ENCODE measurements around the gene SETD2.
"Not testable (repeated sequence)": the region's sequence is repeated elsewhere in the genome, so short reads cannot be mapped to it uniquely, and the experiment has no call there.

The SETD2 gene

GRCh38 chr3:47042231-47042791, 121.6 kb downstream of the SETD2 start:
- Histone ChIP-seq H3K9ac (no peak overlapping the region), H3K4me2 (no peak overlapping the region), H3K27me3 (ENCODE audit: insufficient read depth, low read depth) (no peaks in the 10 kb centered on the region), H3K4me3 (IDR thresholded peaks at IDR 0.05; ENCODE audit: insufficient read depth, low read depth, low read length) (no peak overlapping the region), H3K4me1 (ENCODE audit: low read depth, poor library complexity, severe bottlenecking) (peaks cover 11% of the 10 kb centered on the region), H3K27ac (no peak overlapping the region), H2AFZ (ENCODE audit: low read depth) (no peak overlapping the region), H3K36me3 (ENCODE audit: insufficient read depth) (no peaks in the 10 kb centered on the region), H3K79me2 (ENCODE audit: insufficient read depth, low read depth) (no peaks in the 10 kb centered on the region; the same call in 1 of the 2 replicates), H4K20me1 (ENCODE audit: insufficient read depth) (no peaks in the 10 kb centered on the region)
- no peak for TF ChIP-seq CTCF (conservative IDR thresholded peaks at IDR 0.05; ENCODE audit: low read depth, low read length)

- H3K36me3 ChIP-seq (ENCODE audit: insufficient read depth), result no peaks in the 10 kb centered on the region
- peaks cover 3% of the 10 kb centered on the region for H3K4me1 ChIP-seq (ENCODE audit: low read depth, poor library complexity, severe bottlenecking)
Measured at GRCh38 chr3:47041114-47041513, 122.8 kb downstream of the SETD2 start.

GRCh38 chr3:47037302-47037701, 126.6 kb downstream of the SETD2 start:
- not testable (repeated sequence) for H3K36me3 ChIP-seq (ENCODE audit: insufficient read depth); H3K27me3 ChIP-seq (ENCODE audit: insufficient read depth, low read depth); H2AFZ ChIP-seq (ENCODE audit: low read depth); H3K27ac ChIP-seq; H3K4me2 ChIP-seq; H3K4me1 ChIP-seq (ENCODE audit: low read depth, poor library complexity, severe bottlenecking); H4K20me1 ChIP-seq (ENCODE audit: insufficient read depth); H3K79me2 ChIP-seq (ENCODE audit: insufficient read depth, low read depth); H3K4me3 ChIP-seq (IDR thresholded peaks at IDR 0.05; ENCODE audit: insufficient read depth, low read depth, low read length); H3K9ac ChIP-seq

More at GRCh38 chr3:47041114-47041513, 122.8 kb downstream of the SETD2 start:
- Histone ChIP-seq H3K27ac (no peak overlapping the region), H3K4me2 (no peak overlapping the region), H3K4me3 (IDR thresholded peaks at IDR 0.05; ENCODE audit: insufficient read depth, low read depth, low read length) (no peak overlapping the region), H3K9ac (no peak overlapping the region), H3K27me3 (ENCODE audit: insufficient read depth, low read depth) (no peaks in the 10 kb centered on the region), H4K20me1 (ENCODE audit: insufficient read depth) (no peaks in the 10 kb centered on the region), H2AFZ (ENCODE audit: low read depth) (no peak overlapping the region), H3K79me2 (ENCODE audit: insufficient read depth, low read depth) (no peaks in the 10 kb centered on the region)
- no peak for TF ChIP-seq CTCF (conservative IDR thresholded peaks at IDR 0.05; ENCODE audit: low read depth, low read length)

GRCh38 chr3:47036145-47036544, 127.8 kb downstream of the SETD2 start:
- no peaks in the 10 kb centered on the region for H3K36me3 ChIP-seq (ENCODE audit: insufficient read depth)
- no peak overlapping the region for H3K4me3 ChIP-seq (IDR thresholded peaks at IDR 0.05; ENCODE audit: insufficient read depth, low read depth, low read length)

More at GRCh38 chr3:47036145-47036544, 127.8 kb downstream of the SETD2 start:
- Histone ChIP-seq H3K27me3 (ENCODE audit: insufficient read depth, low read depth) (no peaks in the 10 kb centered on the region), H2AFZ (ENCODE audit: low read depth) (no peak overlapping the region), H4K20me1 (ENCODE audit: insufficient read depth) (no peaks in the 10 kb centered on the region), H3K4me1 (ENCODE audit: low read depth, poor library complexity, severe bottlenecking) (no peaks in the 10 kb centered on the region), H3K27ac (no peak overlapping the region), H3K4me2 (no peak overlapping the region), H3K79me2 (ENCODE audit: insufficient read depth, low read depth) (no peaks in the 10 kb centered on the region), H3K9ac (no peak overlapping the region)
- no peak for TF ChIP-seq CTCF (conservative IDR thresholded peaks at IDR 0.05; ENCODE audit: low read depth, low read length)
